Neural cell (in vitro differentiated cells): ENCODE measurements around the gene TARS3.

Experiments
- EZH2 ChIP-seq: fragments of 200-600, 300-800 bp; shearing (Covaris generic), sonication (generic); IDR thresholded peaks from 2 replicates; pipeline ENCODE4 v1.6.1; 2014; ENCODE audit warnings: antibody characterized with exemption, low read length, borderline replicate concordance, mild to moderate bottlenecking; ENCODE audit not compliant: insufficient read depth, poor library complexity, severe bottlenecking
- POLR2AphosphoS5 ChIP-seq: IDR thresholded peaks from 2 replicates; pipeline ENCODE4 v1.6.1; 2012
- RAD21 ChIP-seq: fragments of 450-650 bp; conservative IDR thresholded peaks from 2 replicates; pipeline ENCODE4 v1.6.1; 2014; ENCODE audit warnings: antibody characterized with exemption, mild to moderate bottlenecking, moderate library complexity
- TAF1 ChIP-seq: IDR thresholded peaks from 2 replicates; pipeline ENCODE4 v1.6.1; 2012; ENCODE audit warnings: low read depth
- TF ChIP-seq, protein P1 (sequence below): fragments of 450-650 bp; IDR thresholded peaks from 2 replicates; pipeline ENCODE4 v1.5.1; 2014; ENCODE audit warnings: antibody characterized with exemption, mild to moderate bottlenecking, moderate library complexity; ENCODE audit not compliant: poor library complexity, severe bottlenecking

DNA sequence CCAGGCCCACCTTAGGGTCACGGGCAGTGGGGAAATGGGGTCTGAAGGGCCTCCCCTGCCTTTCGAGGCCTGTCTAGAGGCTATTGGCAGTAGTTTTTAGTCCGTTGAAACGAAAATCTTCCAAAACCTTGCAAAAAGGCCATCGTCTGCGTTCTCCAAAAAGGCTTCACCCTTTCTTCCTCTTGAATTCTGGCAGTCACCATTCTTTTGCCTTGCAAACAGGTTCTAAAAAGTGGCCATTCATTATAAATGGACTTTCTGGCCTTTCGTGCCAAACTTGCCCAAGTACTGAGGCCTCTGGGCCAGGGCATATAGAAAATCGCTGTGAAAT is 367 bp upstream of the TARS3 start:
- TF ChIP-seq, protein P1, sequence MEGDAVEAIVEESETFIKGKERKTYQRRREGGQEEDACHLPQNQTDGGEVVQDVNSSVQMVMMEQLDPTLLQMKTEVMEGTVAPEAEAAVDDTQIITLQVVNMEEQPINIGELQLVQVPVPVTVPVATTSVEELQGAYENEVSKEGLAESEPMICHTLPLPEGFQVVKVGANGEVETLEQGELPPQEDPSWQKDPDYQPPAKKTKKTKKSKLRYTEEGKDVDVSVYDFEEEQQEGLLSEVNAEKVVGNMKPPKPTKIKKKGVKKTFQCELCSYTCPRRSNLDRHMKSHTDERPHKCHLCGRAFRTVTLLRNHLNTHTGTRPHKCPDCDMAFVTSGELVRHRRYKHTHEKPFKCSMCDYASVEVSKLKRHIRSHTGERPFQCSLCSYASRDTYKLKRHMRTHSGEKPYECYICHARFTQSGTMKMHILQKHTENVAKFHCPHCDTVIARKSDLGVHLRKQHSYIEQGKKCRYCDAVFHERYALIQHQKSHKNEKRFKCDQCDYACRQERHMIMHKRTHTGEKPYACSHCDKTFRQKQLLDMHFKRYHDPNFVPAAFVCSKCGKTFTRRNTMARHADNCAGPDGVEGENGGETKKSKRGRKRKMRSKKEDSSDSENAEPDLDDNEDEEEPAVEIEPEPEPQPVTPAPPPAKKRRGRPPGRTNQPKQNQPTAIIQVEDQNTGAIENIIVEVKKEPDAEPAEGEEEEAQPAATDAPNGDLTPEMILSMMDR, result no peak
- TF ChIP-seq EZH2, result no peak
- TF ChIP-seq RAD21, result no peak
- TF ChIP-seq TAF1, result no peak
- TF ChIP-seq POLR2AphosphoS5, result no peak
